CD8-positive, alpha-beta memory T cell (primary cell): ENCODE results near the gene LMOD1. TPM values are rescaled to one million over a fixed set of nuclear protein-coding genes. Genes with fewer than 3 reads are reported as not detected.

Source experiments
- CTCF ChIA-PET: fragments of 350-600 bp; sonication (Branson Sonifier 250); formaldehyde crosslinking; loops from one replicate; lab custom pipeline; 2021; ENCODE audit warnings: antibody characterized with exemption; lab: Charles Lee
- POLR2A ChIA-PET: fragments of 350-600 bp; sonication (Branson Sonifier 250); formaldehyde crosslinking; loops from one replicate; lab custom pipeline; 2021; ENCODE audit warnings: antibody characterized with exemption; lab: Charles Lee
- DNase-seq, 5 donors: peaks; one replicate each; pipeline versions ENCODE4 v3.0.0 to v3.0.0-alpha.2; 2020 to 2022; ENCODE audit warnings: mixed read lengths in 1 of 5
- H3K27ac ChIP-seq: one replicate; pipeline ENCODE4 v1.7.0; 2013; ENCODE audit warnings: low read depth, mild to moderate bottlenecking, low read length, moderate library complexity
- H3K27me3 ChIP-seq: 2 replicates; pipeline ENCODE4 v1.7.0; 2013; ENCODE audit warnings: low read length, mild to moderate bottlenecking; ENCODE audit not compliant: insufficient read depth, poor library complexity, severe bottlenecking
- H3K36me3 ChIP-seq: 2 replicates; pipeline ENCODE4 v1.7.0; 2013; ENCODE audit warnings: mild to moderate bottlenecking, low read length, moderate library complexity; ENCODE audit not compliant: insufficient read depth
- H3K4me1 ChIP-seq: 2 replicates; pipeline ENCODE4 v1.7.0; 2013; ENCODE audit warnings: mild to moderate bottlenecking, low read length, moderate library complexity; ENCODE audit not compliant: insufficient read depth
- H3K4me3 ChIP-seq: 2 replicates; pipeline ENCODE4 v1.7.0; 2013; ENCODE audit warnings: mild to moderate bottlenecking, low read length
- H3K9me3 ChIP-seq: 2 replicates; pipeline ENCODE4 v1.7.0; 2013; ENCODE audit warnings: mild to moderate bottlenecking, low read length
- H3K27ac Mint-ChIP-seq, 8 donors: one replicate each; pipeline ENCODE4 v1.8.0; 2020 to 2021; ENCODE audit warnings: mixed read lengths in 8 of 8, mild to moderate bottlenecking in 6 of 8, inconsistent platforms in 3 of 8, moderate library complexity in 3 of 8
- H3K27me3 Mint-ChIP-seq, 2 donors: one replicate each; pipeline ENCODE4 v1.8.0; 2020 to 2021; ENCODE audit warnings: mixed read lengths in 2 of 2, mild to moderate bottlenecking in 1 of 2, moderate library complexity in 1 of 2
- H3K36me3 Mint-ChIP-seq, 3 donors: one replicate each; pipeline ENCODE4 v1.8.0; 2020 to 2021; ENCODE audit warnings: mixed read lengths in 3 of 3, inconsistent platforms in 1 of 3, mild to moderate bottlenecking in 1 of 3
- H3K4me1 Mint-ChIP-seq, 3 donors: one replicate each; pipeline ENCODE4 v1.8.0; 2020 to 2021; ENCODE audit warnings: mixed read lengths in 3 of 3, inconsistent platforms in 1 of 3, mild to moderate bottlenecking in 1 of 3
- H3K4me3 Mint-ChIP-seq, 7 donors: one replicate each; pipeline ENCODE4 v1.8.0; 2020 to 2021; ENCODE audit warnings: mixed read lengths in 7 of 7, mild to moderate bottlenecking in 6 of 7, moderate library complexity in 4 of 7, inconsistent platforms in 2 of 7
- H3K9me3 Mint-ChIP-seq, 5 donors: one replicate each; pipeline ENCODE4 v1.8.0; 2020 to 2022; ENCODE audit warnings: mixed read lengths in 5 of 5, mild to moderate bottlenecking in 3 of 5, moderate library complexity in 2 of 5, inconsistent platforms in 1 of 5
- polyA plus RNA-seq: library from polyadenylated mRNA; unstranded; fragments of 300-500 nt; fragmentation: Illumina TruSeq; gene quantifications from one replicate; pipeline ENCODE4 v1.2.3, GENCODE V29; 2021
- total RNA-seq, 2 experiments: library from RNA; stranded (reverse); gene quantifications; one replicate each; pipeline ENCODE4 v1.2.3, GENCODE V29; 2021

The LMOD1 gene
- total and polyA plus RNA-seq, 3 experiments from 2014 or later, result not detected

- ChIA-PET POLR2A (no interaction called here), CTCF (interaction anchor here (1.4 kb wide), 1 partner anchor 62 kb away, joined by 4 read pairs; no protein-coding TSS in a partner anchor)
- Mint-ChIP-seq H3K4me1 (peaks cover 22 to 32% (median 28%) of the 10 kb centered on the region in 3 donors), H3K4me3 (peak overlapping the region in 1 of 7 donors; percentile 71), H3K9me3 (no peaks in the 10 kb centered on the region), H3K27me3 (no peaks in the 10 kb centered on the region), H3K27ac (peak overlapping the region in 2 of 8 donors; percentile 37 to 38), H3K36me3 (peaks cover 0 to 60% (median 7%) of the 10 kb centered on the region in 3 donors)
- Histone ChIP-seq H3K4me1 (peaks cover 13% of the 10 kb centered on the region), H3K4me3 (no peak overlapping the region), H3K9me3 (no peaks in the 10 kb centered on the region), H3K27ac (no peak overlapping the region), H3K27me3 (no peaks in the 10 kb centered on the region), H3K36me3 (peaks cover 14% of the 10 kb centered on the region)
- DNase-seq, result no peak
These were observed 12.0 kb upstream of the LMOD1 start for GRCh38 chr1:201958348-201958747.

GRCh38 chr1:201955729-201956143 lies 9.4 kb upstream of the LMOD1 start:
- peak overlapping the region; percentile 93 to 100 (median 98) for H3K27ac Mint-ChIP-seq
- no peaks in the 10 kb centered on the region for H3K27me3 ChIP-seq
- ChIA-PET POLR2A (interaction anchor here (0.6 to 2.2 kb wide), 3 partner anchors 10 to 1093 kb away, joined by 3 to 9 read pairs (median 6); partner anchors contain the start of gene RNPEP), CTCF (no interaction called here)
- H3K9me3 Mint-ChIP-seq, result no peaks in the 10 kb centered on the region
- H3K4me1 ChIP-seq, result peaks cover 13% of the 10 kb centered on the region
- H3K36me3 ChIP-seq, result peaks cover 11% of the 10 kb centered on the region
- H3K4me3 ChIP-seq, result peak overlapping the region; percentile 94
- H3K27ac ChIP-seq, result peak overlapping the region; percentile 89
- peaks cover 22 to 32% (median 28%) of the 10 kb centered on the region in 3 donors for H3K4me1 Mint-ChIP-seq
- peaks cover 0 to 41% (median 3%) of the 10 kb centered on the region in 3 donors for H3K36me3 Mint-ChIP-seq
- no peaks in the 10 kb centered on the region for H3K27me3 Mint-ChIP-seq
- no peak for DNase-seq
- H3K9me3 ChIP-seq, result no peaks in the 10 kb centered on the region
- H3K4me3 Mint-ChIP-seq, result peak overlapping the region; percentile 93 to 99 (median 98)

GRCh38 chr1:201955009-201955728 lies 8.8 kb upstream of the LMOD1 start, which contains the start of gene TIMM17A:
TIMM17A (plus strand) TSS chr1:201955503; CDS start chr1:201955527, 24 bp downstream.
- ChIA-PET POLR2A (interaction anchor here (0.6 to 2.2 kb wide), 7 partner anchors 10 to 1092 kb away, joined by 3 to 17 read pairs (median 5); partner anchors contain the start of gene RNPEP), CTCF (interaction anchor here (1.0 to 2.0 kb wide), 4 partner anchors 9 to 59 kb away, joined by 3 to 8 read pairs (median 3); partner anchors contain the start of gene LMOD1)
- Histone ChIP-seq H3K27ac (peak within 1 kb of the TSS; percentile 89), H3K27me3 (no peaks in the 10 kb centered on the region), H3K4me1 (peaks cover 13% of the 10 kb centered on the region), H3K4me3 (peak within 1 kb of the TSS; percentile 94), H3K9me3 (no peaks in the 10 kb centered on the region), H3K36me3 (peaks cover 11% of the 10 kb centered on the region)
- H3K4me3 Mint-ChIP-seq, result peak within 1 kb of the TSS; percentile 93 to 99 (median 98)
- DNase-seq, result peak; percentile 87 to 95 (median 91)
- peaks cover 0 to 35% (median 3%) of the 10 kb centered on the region in 3 donors for H3K36me3 Mint-ChIP-seq
- H3K27ac Mint-ChIP-seq, result peak within 1 kb of the TSS; percentile 93 to 100 (median 98)
- H3K4me1 Mint-ChIP-seq, result peaks cover 22 to 32% (median 28%) of the 10 kb centered on the region in 3 donors
- H3K27me3 Mint-ChIP-seq, result peaks cover 0 to 2% of the 10 kb centered on the region in 2 donors
- H3K9me3 Mint-ChIP-seq, result no peaks in the 10 kb centered on the region

GRCh38 chr1:201954263-201955008 lies 8.1 kb upstream of the LMOD1 start:
- H3K36me3 ChIP-seq, result peaks cover 11% of the 10 kb centered on the region
- peaks cover 13% of the 10 kb centered on the region for H3K4me1 ChIP-seq
- Mint-ChIP-seq H3K27me3 (peaks cover 0 to 4% of the 10 kb centered on the region in 2 donors), H3K9me3 (no peaks in the 10 kb centered on the region), H3K27ac (peak overlapping the region; percentile 93 to 100 (median 98)), H3K36me3 (peaks cover 0 to 33% (median 3%) of the 10 kb centered on the region in 3 donors), H3K4me3 (peak overlapping the region; percentile 93 to 99 (median 98)), H3K4me1 (peaks cover 22 to 32% (median 28%) of the 10 kb centered on the region in 3 donors)
- ChIA-PET POLR2A (interaction anchor here (0.6 to 2.2 kb wide), 5 partner anchors 12 to 714 kb away, joined by 3 to 17 read pairs (median 5); partner anchors contain the start of gene RNPEP), CTCF (interaction anchor here (0.9 to 2.0 kb wide), 5 partner anchors 8 to 58 kb away, joined by 3 to 8 read pairs (median 3); partner anchors contain the start of gene LMOD1)
- peak overlapping the region; percentile 89 for H3K27ac ChIP-seq
- no peak for DNase-seq
- H3K27me3 ChIP-seq, result no peaks in the 10 kb centered on the region
- no peaks in the 10 kb centered on the region for H3K9me3 ChIP-seq
- peak overlapping the region; percentile 94 for H3K4me3 ChIP-seq

GRCh38 chr1:201949491-201949890 lies 3.1 kb upstream of the LMOD1 start:
- DNase-seq, result no peak
- Histone ChIP-seq H3K9me3 (no peaks in the 10 kb centered on the region), H3K27me3 (peaks cover 16% of the 10 kb centered on the region), H3K4me1 (peaks cover 4% of the 10 kb centered on the region), H3K4me3 (no peak overlapping the region), H3K36me3 (no peaks in the 10 kb centered on the region), H3K27ac (no peak overlapping the region)
- peaks cover under 1 to 3% (median 1%) of the 10 kb centered on the region in 3 donors for H3K36me3 Mint-ChIP-seq
- H3K4me1 Mint-ChIP-seq, result peaks cover 13 to 27% (median 17%) of the 10 kb centered on the region in 3 donors
- no peaks in the 10 kb centered on the region for H3K9me3 Mint-ChIP-seq
- no peak overlapping the region for H3K27ac Mint-ChIP-seq
- POLR2A ChIA-PET, result no interaction called here
- CTCF ChIA-PET, result interaction anchor here (1.3 kb wide), 1 partner anchor 53 kb away, joined by 3 read pairs; no protein-coding TSS in a partner anchor
- peaks cover 29 to 45% of the 10 kb centered on the region in 2 donors for H3K27me3 Mint-ChIP-seq
- no peak overlapping the region for H3K4me3 Mint-ChIP-seq

- Mint-ChIP-seq H3K27ac (no peak overlapping the region), H3K36me3 (peaks cover 0 to 3% (median 1%) of the 10 kb centered on the region in 3 donors), H3K4me3 (no peak overlapping the region), H3K27me3 (peaks cover 29 to 63% of the 10 kb centered on the region in 2 donors), H3K4me1 (peaks cover 10 to 24% (median 13%) of the 10 kb centered on the region in 3 donors), H3K9me3 (no peaks in the 10 kb centered on the region)
- no peak for DNase-seq
- no peak overlapping the region for H3K27ac ChIP-seq
- H3K4me1 ChIP-seq, result no peaks in the 10 kb centered on the region
- H3K9me3 ChIP-seq, result no peaks in the 10 kb centered on the region
- CTCF ChIA-PET, result no interaction called here
- no peak overlapping the region for H3K4me3 ChIP-seq
- H3K36me3 ChIP-seq, result no peaks in the 10 kb centered on the region
- POLR2A ChIA-PET, result no interaction called here
- H3K27me3 ChIP-seq, result peaks cover 16% of the 10 kb centered on the region
These were observed 1.3 kb upstream of the LMOD1 start for GRCh38 chr1:201947697-201948008.

- CTCF ChIA-PET, result interaction anchor here (1.0 kb wide), 1 partner anchor 9 kb away, joined by 3 read pairs; no protein-coding TSS in a partner anchor
- Mint-ChIP-seq H3K4me3 (peak overlapping the region in 3 of 7 donors; percentile 25 to 82 (median 73)), H3K9me3 (no peaks in the 10 kb centered on the region), H3K36me3 (peaks cover 0 to 3% (median 1%) of the 10 kb centered on the region in 3 donors), H3K27me3 (peaks cover 29 to 66% of the 10 kb centered on the region in 2 donors), H3K4me1 (peaks cover 10 to 24% (median 13%) of the 10 kb centered on the region in 3 donors), H3K27ac (peak overlapping the region in 1 of 8 donors; percentile 47)
- Histone ChIP-seq H3K4me3 (no peak overlapping the region), H3K36me3 (no peaks in the 10 kb centered on the region), H3K9me3 (no peaks in the 10 kb centered on the region), H3K27ac (no peak overlapping the region), H3K27me3 (peaks cover 16% of the 10 kb centered on the region), H3K4me1 (no peaks in the 10 kb centered on the region)
- POLR2A ChIA-PET, result no interaction called here
- DNase-seq, result no peak
These were observed 505 bp downstream of the LMOD1 start for GRCh38 chr1:201945863-201946223.
